ENCODE data around the gene SPAG5.
A peak's percentile ranks its signal among the peaks of the same experiment; 100 is the strongest.
"Not testable (repeated sequence)": the region's sequence is repeated elsewhere in the genome, so short reads cannot be mapped to it uniquely, and the experiment has no call there.

Gene SPAG5

DNA sequence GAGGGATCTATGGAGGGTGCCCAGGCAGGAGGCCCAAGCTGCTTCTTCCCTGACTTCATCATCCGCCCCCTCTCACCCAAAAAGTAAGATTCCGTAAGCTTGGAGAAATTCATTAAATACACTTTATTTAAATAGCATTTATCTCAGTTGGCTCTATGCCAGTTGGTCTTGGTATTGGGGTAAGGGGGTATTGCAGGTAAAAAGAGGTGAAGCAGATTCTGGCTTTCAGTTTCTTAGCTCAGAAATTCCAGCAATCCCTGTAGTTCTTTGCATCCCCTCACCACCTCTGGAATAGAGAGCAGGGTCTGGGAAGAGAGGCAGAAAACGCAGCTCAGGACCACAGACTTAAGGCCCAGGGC is 21.4 kb downstream of the SPAG5 start:
- H3K4me3 ChIP-seq (ENCODE audit: low read depth, low read length): peak overlapping the region; percentile 37; the same call in 1 of the 2 replicates
- TF ChIP-seq, protein P1, sequence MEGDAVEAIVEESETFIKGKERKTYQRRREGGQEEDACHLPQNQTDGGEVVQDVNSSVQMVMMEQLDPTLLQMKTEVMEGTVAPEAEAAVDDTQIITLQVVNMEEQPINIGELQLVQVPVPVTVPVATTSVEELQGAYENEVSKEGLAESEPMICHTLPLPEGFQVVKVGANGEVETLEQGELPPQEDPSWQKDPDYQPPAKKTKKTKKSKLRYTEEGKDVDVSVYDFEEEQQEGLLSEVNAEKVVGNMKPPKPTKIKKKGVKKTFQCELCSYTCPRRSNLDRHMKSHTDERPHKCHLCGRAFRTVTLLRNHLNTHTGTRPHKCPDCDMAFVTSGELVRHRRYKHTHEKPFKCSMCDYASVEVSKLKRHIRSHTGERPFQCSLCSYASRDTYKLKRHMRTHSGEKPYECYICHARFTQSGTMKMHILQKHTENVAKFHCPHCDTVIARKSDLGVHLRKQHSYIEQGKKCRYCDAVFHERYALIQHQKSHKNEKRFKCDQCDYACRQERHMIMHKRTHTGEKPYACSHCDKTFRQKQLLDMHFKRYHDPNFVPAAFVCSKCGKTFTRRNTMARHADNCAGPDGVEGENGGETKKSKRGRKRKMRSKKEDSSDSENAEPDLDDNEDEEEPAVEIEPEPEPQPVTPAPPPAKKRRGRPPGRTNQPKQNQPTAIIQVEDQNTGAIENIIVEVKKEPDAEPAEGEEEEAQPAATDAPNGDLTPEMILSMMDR (IDR thresholded peaks at IDR 0.05; ENCODE audit: insufficient read depth, low read depth, low read length, missing control alignments): no peak
- no peak for DNase-seq (ENCODE audit: low read depth)

DNA sequence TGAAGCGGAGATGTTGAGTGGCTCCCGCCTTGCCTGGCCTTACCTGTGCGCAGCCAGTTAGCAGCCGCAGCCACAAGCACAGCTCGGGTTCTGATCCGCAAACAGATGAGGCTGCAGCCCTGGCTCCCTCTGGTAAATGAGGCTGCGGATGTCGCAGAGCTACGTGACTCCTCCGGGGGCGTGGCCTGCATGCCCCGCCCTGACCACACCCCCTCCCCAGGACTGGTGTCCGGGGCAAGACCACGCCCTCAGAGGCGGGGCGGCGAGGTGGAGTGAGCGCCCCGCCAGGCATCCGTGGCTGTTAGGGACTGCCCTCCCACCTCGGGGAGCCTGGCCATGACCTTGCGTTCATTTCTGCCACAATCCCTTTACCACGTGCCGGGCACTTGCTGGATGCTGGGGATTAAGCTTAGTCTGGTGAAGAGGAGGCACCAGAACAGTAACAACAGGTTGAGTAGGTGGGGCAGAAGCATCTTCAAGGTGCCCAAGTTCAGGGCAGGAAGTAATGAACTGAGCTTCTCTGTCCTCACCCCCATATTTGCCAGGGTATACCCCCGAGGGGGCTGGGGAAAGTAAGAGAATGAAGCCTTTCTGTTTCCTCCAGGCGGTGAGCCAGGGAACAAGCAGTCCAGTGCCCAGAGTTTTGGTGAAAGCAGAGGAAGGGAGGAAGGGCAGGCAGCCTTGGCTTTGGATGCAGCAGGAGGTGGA is 21.9 kb downstream of the SPAG5 start, which contains the start of gene ALDOC:
Gene ALDOC, minus strand, starts transcription at position 138 of the 708 bp plus-strand sequence. CDS start 1,363 bp downstream, outside the sequence.
- TF ChIP-seq, protein P1 (IDR thresholded peaks at IDR 0.05; ENCODE audit: insufficient read depth, low read depth, low read length, missing control alignments): no peak
- peak within 1 kb of the TSS; percentile 62 for H3K4me3 ChIP-seq (ENCODE audit: low read depth, low read length)

DNA sequence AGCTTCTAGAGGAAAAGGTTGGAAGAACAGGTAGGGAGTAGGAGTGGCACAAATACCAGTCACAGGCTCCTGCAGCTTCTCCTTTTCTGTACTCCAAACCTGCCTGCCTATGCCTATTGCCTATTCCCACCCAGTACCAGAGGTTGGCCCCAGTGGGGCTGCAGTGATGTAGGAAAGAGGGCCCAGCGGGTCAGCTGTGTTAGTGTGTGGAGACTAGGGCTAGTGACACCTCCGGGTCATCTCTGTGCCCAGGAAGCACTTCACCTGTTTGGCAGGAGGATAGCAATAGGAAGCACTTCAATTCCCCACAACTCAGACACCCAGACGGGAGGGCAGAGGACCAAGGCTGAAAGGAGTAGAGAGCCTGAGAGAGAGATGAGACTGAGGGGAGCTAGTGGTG is 22.8 kb downstream of the SPAG5 start:
- H3K4me3 ChIP-seq (ENCODE audit: low read depth, low read length): peak overlapping the region; percentile 62
- DNase-seq (ENCODE audit: low read depth): not testable (repeated sequence)

More for the DNA sequence above, 21.9 kb downstream of the SPAG5 start, which contains the start of gene ALDOC:
- DNase-seq (ENCODE audit: low read depth): peak; percentile 98

DNA sequence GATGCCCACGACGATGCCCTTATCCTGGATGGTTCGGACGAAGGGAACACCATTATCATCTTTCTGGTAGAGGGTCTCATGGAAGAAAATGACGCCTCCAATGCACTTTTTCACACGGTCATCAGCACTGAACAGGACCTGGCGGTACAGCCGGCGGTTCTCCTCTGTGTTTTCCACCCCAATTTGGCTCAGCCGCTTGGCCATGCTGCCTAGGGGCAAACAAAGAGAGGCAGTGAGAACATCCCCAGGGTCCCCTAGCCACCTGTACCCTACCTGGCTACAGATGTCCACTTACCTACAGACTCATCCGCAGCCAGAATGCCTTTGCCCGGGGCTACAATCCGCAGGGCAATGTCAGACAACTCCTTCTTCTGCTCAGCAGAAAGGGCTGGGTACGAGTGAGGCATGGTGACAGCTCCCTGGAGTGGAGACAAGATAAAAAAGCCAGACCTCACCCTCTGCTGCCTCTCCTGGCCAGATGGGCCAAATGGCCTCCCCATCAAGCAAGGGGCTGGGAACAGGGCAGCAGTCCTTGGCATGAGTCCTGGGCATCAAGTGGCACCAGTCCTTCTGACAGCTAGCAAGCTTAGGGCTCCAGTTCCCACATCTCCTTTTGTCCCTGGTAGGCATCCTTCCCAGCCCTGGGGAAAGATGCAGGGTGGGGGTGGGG is 23.6 kb downstream of the SPAG5 start:
- TF ChIP-seq, protein P1 (IDR thresholded peaks at IDR 0.05; ENCODE audit: insufficient read depth, low read depth, low read length, missing control alignments): peak; percentile 24
- peak overlapping the region; percentile 62 for H3K4me3 ChIP-seq (ENCODE audit: low read depth, low read length)

DNA sequence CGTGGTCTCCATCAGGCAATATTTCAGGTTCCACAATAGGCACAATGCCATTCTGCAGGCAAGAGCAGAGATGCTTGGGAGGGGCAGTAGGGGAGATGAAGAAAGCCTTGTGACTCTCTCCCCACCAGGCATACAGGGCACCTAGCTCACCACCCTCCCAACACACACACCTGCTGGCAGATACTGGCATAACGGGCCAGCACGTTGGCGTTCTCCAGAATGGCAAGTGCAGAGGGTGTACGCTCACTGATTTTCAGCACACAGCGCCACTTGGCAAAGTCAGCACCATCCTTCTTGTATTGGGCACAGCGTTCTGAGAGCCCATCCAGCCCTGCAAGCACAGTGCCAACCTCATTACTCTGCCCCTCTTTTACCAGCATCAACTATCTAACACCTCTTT is 24.3 kb downstream of the SPAG5 start:
- no peak for DNase-seq (ENCODE audit: low read depth)
- no peak overlapping the region for H3K4me3 ChIP-seq (ENCODE audit: low read depth, low read length)
- TF ChIP-seq, protein P1 (IDR thresholded peaks at IDR 0.05; ENCODE audit: insufficient read depth, low read depth, low read length, missing control alignments): peak; percentile 9

More for the DNA sequence above, 23.6 kb downstream of the SPAG5 start:
- DNase-seq (ENCODE audit: low read depth): no peak

DNA sequence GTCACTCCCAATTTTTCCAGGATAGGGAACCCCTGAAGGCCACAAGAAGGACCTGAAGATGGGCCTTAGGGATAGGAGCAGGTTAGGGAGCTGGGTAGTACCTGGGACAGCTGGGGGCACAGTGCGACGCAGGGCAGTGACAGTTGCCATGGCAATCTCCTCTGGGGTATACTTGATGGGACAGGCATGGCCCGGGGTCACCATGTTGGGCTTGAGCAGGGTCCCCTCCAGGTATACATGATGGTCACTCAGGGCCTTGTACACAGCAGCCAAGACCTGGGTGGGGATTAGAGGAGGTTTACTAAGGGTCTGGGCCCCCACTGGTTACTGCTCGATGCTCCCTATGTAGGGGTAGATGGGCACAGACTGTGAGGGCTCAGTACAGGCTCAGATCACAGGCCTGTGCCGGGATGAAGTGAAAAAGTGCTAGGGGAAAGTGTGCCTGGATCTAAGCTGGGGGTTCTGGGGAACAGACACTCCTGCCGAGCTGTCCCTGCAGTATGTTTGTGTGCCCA is 24.8 kb downstream of the SPAG5 start:
- DNase-seq (ENCODE audit: low read depth): no peak
- TF ChIP-seq, protein P1 (IDR thresholded peaks at IDR 0.05; ENCODE audit: insufficient read depth, low read depth, low read length, missing control alignments): no peak
- H3K4me3 ChIP-seq (ENCODE audit: low read depth, low read length): no peak overlapping the region

DNA sequence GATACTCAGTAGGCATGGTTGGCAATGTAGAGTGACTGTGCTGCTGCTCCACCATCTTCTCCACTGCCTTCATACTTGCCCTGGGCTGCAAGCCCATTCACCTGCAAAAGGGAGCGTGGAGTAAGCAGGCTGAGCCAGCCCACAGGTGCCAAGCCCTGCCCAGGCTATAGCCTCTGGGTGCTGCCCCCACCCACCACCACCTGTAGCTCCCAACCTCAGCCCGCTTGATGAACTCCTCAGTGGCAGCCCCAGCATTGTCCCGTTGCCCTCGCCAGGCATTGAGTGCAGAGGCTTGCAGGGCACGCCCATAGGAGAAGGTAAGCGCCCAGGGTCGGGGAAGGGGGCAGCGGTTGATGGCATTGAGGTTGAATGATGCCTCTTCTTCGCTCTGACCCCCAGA is 25.3 kb downstream of the SPAG5 start:
- no peak for DNase-seq (ENCODE audit: low read depth)
- TF ChIP-seq, protein P1 (IDR thresholded peaks at IDR 0.05; ENCODE audit: insufficient read depth, low read depth, low read length, missing control alignments): no peak
- no peak overlapping the region for H3K4me3 ChIP-seq (ENCODE audit: low read depth, low read length)
